ENCODE measurements around the gene DDX59.

DDX59 gene

DNA sequence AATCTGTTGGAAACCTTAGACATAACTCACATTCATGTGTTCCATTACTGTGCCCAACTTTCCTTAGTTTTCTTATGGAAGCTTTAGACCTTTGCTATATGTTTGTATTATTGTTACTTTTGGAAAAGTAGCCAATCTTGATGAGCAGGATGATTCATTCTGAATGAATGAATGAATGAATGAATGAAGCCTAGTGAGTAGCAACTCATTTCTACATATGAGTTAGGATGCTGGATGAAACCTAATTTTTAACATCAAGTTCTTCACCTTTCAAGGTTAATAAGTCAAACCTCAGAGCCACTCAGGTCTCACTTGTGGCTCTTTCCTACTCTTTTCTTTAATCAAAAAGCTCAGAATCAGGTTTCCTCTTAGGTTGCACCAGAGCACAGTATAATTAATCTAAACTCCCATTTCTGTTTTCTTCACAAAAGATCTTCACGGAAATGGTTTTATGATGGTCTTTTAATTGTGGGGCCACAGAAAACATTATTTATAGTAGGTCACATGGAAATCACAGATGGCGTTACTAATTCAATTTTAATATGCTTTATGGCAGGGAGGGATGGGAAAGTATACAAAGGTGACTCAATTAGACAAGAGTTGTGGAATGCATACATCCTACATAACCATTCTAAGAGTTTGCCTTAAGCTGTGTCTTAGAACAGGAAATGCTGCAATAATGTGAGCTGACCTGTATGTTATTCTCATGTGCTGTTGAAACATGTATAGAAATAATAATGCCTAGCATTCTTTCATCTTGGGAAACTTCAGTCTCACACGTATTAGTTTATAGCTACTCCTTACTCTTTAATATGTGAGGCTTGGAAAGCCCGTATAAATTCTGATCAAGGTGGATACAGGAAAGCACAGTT lies 4.5 kb upstream of the DDX59 start:
- Histone ChIP-seq H3K27me3 (ENCODE audit: control insufficient read depth in 5 of 5, insufficient read depth in 4 of 5, low read length in 5 of 5) (no peaks in the 10 kb centered on the region), H3K4me1 (ENCODE audit: control insufficient read depth in 5 of 5, insufficient read depth in 5 of 5, low read length in 5 of 5) (peaks cover 0 to 8% (median 7%) of the 10 kb centered on the region in 5 donors), H3K4me3 (ENCODE audit: low read depth in 1 of 5, low read length in 5 of 5) (no peak overlapping the region), H3K9ac (ENCODE audit: low read length in 5 of 5) (no peak overlapping the region), H3K27ac (ENCODE audit: low read depth, low read length) (no peak overlapping the region), H3K36me3 (ENCODE audit: control insufficient read depth in 5 of 5, insufficient read depth in 5 of 5, low read length in 5 of 5) (no peaks in the 10 kb centered on the region), H3K9me3 (ENCODE audit: control insufficient read depth in 5 of 5, low read length in 5 of 5) (no peaks in the 10 kb centered on the region)

DNA sequence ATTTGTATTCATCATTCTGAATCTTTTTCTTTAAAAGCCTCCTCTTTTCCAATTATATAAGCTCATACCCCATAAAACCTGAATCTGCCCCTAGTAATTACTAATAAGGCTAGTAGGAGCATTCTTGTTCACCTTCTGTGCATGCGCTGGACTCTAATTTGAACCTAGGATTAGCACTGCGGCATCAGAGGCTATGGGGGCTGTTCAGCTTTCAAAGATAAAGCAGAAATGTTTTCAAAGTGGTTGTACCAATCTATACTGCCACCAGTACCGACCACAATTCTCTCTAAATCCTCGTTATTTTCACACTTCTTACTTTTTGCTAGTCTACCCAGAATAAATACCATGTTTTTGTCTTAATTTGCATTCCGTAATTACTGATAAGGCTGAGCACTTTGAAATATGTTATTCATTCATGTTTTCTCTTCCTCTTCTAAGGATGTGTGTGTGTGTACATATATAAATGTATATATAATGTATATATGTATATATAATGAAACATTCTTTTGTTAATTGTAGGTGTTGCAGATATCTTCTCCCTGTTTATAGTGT lies 1.6 kb upstream of the DDX59 start:
- Histone ChIP-seq H3K9ac (ENCODE audit: low read length in 5 of 5) (peak overlapping the region in 1 of 5 donors; percentile 20), H3K4me3 (ENCODE audit: low read depth in 1 of 5, low read length in 5 of 5) (no peak overlapping the region), H3K36me3 (ENCODE audit: control insufficient read depth in 5 of 5, insufficient read depth in 5 of 5, low read length in 5 of 5) (no peaks in the 10 kb centered on the region), H3K4me1 (ENCODE audit: control insufficient read depth in 5 of 5, insufficient read depth in 5 of 5, low read length in 5 of 5) (peaks cover 0 to 19% (median 17%) of the 10 kb centered on the region in 5 donors), H3K9me3 (ENCODE audit: control insufficient read depth in 5 of 5, low read length in 5 of 5) (no peaks in the 10 kb centered on the region), H3K27ac (ENCODE audit: low read depth, low read length) (no peak overlapping the region), H3K27me3 (ENCODE audit: control insufficient read depth in 5 of 5, insufficient read depth in 4 of 5, low read length in 5 of 5) (no peaks in the 10 kb centered on the region)

DNA sequence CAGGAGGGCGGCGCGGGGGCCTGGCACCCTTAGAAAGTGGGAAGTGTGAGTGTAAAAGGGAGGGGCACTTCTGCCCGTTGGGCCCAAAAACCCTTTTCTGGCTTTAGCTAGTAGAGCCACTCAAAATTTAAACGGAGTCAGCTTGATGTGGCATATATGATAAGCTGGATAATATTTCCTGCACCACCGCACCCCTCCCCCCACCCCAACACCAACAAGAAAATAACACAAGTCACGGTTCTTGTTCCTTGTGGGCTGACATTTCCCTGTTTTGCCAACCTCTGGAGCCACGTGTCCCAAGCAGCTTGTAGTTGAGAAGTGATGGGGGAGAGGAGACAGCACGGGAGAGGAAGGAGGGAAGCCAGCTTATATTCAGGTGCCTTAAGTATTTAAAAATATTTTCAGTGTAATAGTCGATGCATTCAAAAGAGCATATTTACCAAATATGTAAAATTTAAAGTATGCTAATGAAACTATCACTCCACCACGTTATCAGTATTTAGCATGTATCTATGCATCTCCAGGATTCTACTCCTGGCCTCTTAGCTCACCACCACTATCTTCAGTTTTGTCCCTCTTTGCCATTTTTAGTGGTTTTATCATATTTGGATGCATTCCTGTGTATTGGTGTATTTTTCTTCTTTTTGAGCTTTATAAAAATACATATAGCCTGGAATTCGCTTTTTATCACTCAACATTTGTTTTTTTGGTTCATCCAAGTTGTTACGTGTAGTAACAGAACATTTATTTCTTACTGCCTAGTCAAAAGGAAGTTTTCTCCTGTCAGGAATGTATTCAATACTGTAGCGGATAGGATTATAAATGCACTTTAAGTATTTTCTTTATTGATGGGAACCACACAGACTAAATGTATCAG lies 773 bp upstream of the DDX59 start:
- peak overlapping the region; percentile 63 to 84 (median 77) for H3K4me3 ChIP-seq (ENCODE audit: low read depth in 1 of 5, low read length in 5 of 5)
- H3K9me3 ChIP-seq (ENCODE audit: control insufficient read depth in 5 of 5, low read length in 5 of 5), result no peaks in the 10 kb centered on the region
- peaks cover 0 to 27% (median 25%) of the 10 kb centered on the region in 5 donors for H3K4me1 ChIP-seq (ENCODE audit: control insufficient read depth in 5 of 5, insufficient read depth in 5 of 5, low read length in 5 of 5)
- H3K27me3 ChIP-seq (ENCODE audit: control insufficient read depth in 5 of 5, insufficient read depth in 4 of 5, low read length in 5 of 5), result no peaks in the 10 kb centered on the region
- no peaks in the 10 kb centered on the region for H3K36me3 ChIP-seq (ENCODE audit: control insufficient read depth in 5 of 5, insufficient read depth in 5 of 5, low read length in 5 of 5)
- peak overlapping the region; percentile 95 for H3K27ac ChIP-seq (ENCODE audit: low read depth, low read length)
- H3K9ac ChIP-seq (ENCODE audit: low read length in 5 of 5), result peak overlapping the region; percentile 66 to 86 (median 83)

DNA sequence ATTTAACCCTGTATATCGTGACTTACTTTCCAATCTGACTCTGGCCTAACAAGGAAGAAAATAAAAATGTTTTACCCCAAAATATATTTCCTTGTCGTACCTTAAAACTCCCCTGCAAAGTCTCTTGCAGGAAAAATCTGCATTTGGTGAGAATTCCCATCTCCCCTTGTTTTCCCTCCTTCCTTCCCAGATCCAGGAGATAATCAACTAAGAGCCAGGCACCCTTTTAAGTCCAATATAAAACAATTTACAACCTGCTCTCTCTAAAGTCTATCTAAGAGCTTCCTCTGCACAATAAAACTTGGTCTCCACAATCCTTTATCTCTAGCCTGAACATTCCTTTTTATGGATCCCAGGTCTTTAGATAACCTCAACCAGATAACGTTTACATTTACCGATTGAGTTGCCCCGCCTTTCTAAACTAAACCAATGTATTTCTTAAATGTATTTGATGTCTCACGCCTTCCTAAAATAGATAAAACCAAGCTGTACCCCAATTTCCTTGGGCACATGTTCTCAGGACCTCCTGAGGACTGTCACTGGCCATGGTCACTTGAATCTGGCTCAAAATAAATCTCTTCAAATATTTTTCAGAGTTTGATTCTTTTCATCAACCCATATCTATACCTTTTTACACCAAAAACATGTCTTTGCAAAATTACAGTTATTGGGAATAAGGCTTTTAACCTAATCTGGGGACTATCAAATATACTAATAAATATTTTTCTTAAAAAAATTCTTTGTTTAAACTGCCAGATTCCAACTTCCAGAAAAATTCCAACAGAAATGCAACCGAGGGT lies 993 bp downstream of the DDX59 start:
- Histone ChIP-seq H3K27me3 (ENCODE audit: control insufficient read depth in 5 of 5, insufficient read depth in 4 of 5, low read length in 5 of 5) (no peaks in the 10 kb centered on the region), H3K4me1 (ENCODE audit: control insufficient read depth in 5 of 5, insufficient read depth in 5 of 5, low read length in 5 of 5) (peaks cover 0 to 29% (median 27%) of the 10 kb centered on the region in 5 donors), H3K4me3 (ENCODE audit: low read depth in 1 of 5, low read length in 5 of 5) (peak overlapping the region in 4 of 5 donors; percentile 60 to 84 (median 76)), H3K36me3 (ENCODE audit: control insufficient read depth in 5 of 5, insufficient read depth in 5 of 5, low read length in 5 of 5) (peaks cover 2 to 14% (median 8%) of the 10 kb centered on the region in 5 donors), H3K9ac (ENCODE audit: low read length in 5 of 5) (peak overlapping the region in 4 of 5 donors; percentile 46 to 100 (median 85)), H3K9me3 (ENCODE audit: control insufficient read depth in 5 of 5, low read length in 5 of 5) (no peaks in the 10 kb centered on the region), H3K27ac (ENCODE audit: low read depth, low read length) (peak overlapping the region; percentile 95)

DNA sequence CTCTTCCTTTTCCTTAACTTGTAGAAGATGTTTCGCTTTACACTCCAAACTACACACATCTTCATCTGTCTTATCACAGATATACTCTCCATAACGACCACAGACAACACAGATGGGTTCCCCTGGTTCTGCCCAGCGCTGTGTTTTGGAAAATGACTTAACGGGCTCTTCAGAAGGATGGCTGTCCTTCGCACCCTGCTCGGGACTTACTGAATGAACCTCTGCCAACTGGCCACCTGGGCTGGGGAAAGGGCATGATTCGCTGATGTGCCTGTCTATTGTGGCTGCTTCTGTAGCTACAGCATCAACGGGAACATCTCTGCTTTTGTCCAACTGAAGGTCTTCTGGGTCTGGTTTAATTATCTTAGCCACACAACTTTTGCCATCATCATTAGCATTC lies 3.4 kb downstream of the DDX59 start:
- H3K36me3 ChIP-seq (ENCODE audit: control insufficient read depth in 5 of 5, insufficient read depth in 5 of 5, low read length in 5 of 5), result peaks cover 7 to 35% (median 11%) of the 10 kb centered on the region in 5 donors
- H3K9ac ChIP-seq (ENCODE audit: low read length in 5 of 5), result peak overlapping the region in 2 of 5 donors; percentile 11 to 57
- H3K4me1 ChIP-seq (ENCODE audit: control insufficient read depth in 5 of 5, insufficient read depth in 5 of 5, low read length in 5 of 5), result peaks cover 0 to 29% (median 27%) of the 10 kb centered on the region in 5 donors
- H3K27me3 ChIP-seq (ENCODE audit: control insufficient read depth in 5 of 5, insufficient read depth in 4 of 5, low read length in 5 of 5), result no peaks in the 10 kb centered on the region
- H3K27ac ChIP-seq (ENCODE audit: low read depth, low read length), result peak overlapping the region; percentile 2
- H3K4me3 ChIP-seq (ENCODE audit: low read depth in 1 of 5, low read length in 5 of 5), result no peak overlapping the region
- no peaks in the 10 kb centered on the region for H3K9me3 ChIP-seq (ENCODE audit: control insufficient read depth in 5 of 5, low read length in 5 of 5)

DNA sequence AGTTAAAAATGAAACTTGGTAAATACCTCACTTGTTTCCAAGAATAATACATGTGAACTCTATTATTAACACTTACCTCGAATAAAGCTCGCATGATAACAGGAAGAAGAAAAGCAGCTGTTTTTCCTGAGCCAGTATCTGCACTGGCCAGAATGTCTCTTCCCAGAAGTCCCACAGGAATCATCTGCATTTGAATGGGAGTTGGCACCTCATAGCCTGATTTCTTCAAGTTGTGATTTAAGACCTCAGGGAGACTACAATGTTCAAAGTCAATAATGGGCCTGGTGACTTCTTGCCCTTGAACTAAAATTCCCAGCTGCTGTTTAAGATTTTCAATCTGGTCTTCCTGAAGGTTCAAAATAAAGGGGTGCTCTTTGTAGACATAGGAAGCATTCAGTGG lies 3.8 kb downstream of the DDX59 start:
- Histone ChIP-seq H3K9ac (ENCODE audit: low read length in 5 of 5) (peak overlapping the region in 2 of 5 donors; percentile 11 to 57), H3K4me3 (ENCODE audit: low read depth in 1 of 5, low read length in 5 of 5) (no peak overlapping the region), H3K36me3 (ENCODE audit: control insufficient read depth in 5 of 5, insufficient read depth in 5 of 5, low read length in 5 of 5) (peaks cover 7 to 37% (median 11%) of the 10 kb centered on the region in 5 donors), H3K27me3 (ENCODE audit: control insufficient read depth in 5 of 5, insufficient read depth in 4 of 5, low read length in 5 of 5) (no peaks in the 10 kb centered on the region), H3K4me1 (ENCODE audit: control insufficient read depth in 5 of 5, insufficient read depth in 5 of 5, low read length in 5 of 5) (peaks cover 0 to 28% (median 26%) of the 10 kb centered on the region in 5 donors), H3K27ac (ENCODE audit: low read depth, low read length) (peak overlapping the region; percentile 2), H3K9me3 (ENCODE audit: control insufficient read depth in 5 of 5, low read length in 5 of 5) (no peaks in the 10 kb centered on the region)

DNA sequence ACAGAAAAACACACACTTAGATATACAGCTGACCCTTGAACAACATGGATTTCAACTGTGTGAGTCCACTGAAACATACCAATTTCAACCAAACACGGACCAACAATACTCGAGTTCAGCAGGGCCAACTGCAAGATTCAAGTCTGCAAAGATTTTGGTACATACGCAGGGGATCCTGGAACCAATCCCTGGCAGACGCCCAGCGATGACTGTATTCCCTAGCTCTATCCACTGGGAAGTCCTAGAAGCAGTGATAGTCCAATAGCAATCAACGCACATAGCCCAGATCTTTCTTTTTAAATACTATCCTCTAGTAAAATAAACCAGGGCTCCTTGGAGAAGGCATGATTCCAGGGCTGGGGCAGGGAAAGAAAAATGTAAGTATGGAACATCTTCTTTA lies 9.0 kb downstream of the DDX59 start:
- peaks cover 0 to 10% (median 4%) of the 10 kb centered on the region in 5 donors for H3K4me1 ChIP-seq (ENCODE audit: control insufficient read depth in 5 of 5, insufficient read depth in 5 of 5, low read length in 5 of 5)
- peaks cover 19 to 80% (median 34%) of the 10 kb centered on the region in 5 donors for H3K36me3 ChIP-seq (ENCODE audit: control insufficient read depth in 5 of 5, insufficient read depth in 5 of 5, low read length in 5 of 5)
- H3K9ac ChIP-seq (ENCODE audit: low read length in 5 of 5), result no peak overlapping the region
- H3K27me3 ChIP-seq (ENCODE audit: control insufficient read depth in 5 of 5, insufficient read depth in 4 of 5, low read length in 5 of 5), result no peaks in the 10 kb centered on the region
- H3K27ac ChIP-seq (ENCODE audit: low read depth, low read length), result no peak overlapping the region
- no peak overlapping the region for H3K4me3 ChIP-seq (ENCODE audit: low read depth in 1 of 5, low read length in 5 of 5)
- no peaks in the 10 kb centered on the region for H3K9me3 ChIP-seq (ENCODE audit: control insufficient read depth in 5 of 5, low read length in 5 of 5)

DNA sequence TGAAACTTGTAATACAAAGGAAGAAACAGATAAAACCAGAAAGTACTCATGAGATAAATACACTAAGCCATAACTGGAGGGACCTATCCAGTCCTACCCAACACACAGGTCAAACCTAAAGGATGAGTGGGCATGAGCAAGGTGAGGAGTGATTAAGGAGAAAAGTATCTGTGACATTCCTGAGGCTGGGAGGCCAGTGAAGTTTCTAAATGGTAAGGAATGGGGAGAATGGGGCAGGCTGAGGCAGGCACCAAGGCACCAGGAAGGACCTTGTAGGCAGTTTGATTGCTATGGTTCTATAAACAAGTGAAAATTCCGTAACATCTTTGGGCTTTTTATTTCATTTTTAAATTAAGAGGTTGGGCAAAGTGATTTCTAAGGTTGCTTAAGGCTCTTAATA lies 10.4 kb downstream of the DDX59 start:
- H3K27ac ChIP-seq (ENCODE audit: low read depth, low read length), result no peak overlapping the region
- H3K27me3 ChIP-seq (ENCODE audit: control insufficient read depth in 5 of 5, insufficient read depth in 4 of 5, low read length in 5 of 5), result no peaks in the 10 kb centered on the region
- H3K9me3 ChIP-seq (ENCODE audit: control insufficient read depth in 5 of 5, low read length in 5 of 5), result no peaks in the 10 kb centered on the region
- no peak overlapping the region for H3K4me3 ChIP-seq (ENCODE audit: low read depth in 1 of 5, low read length in 5 of 5)
- peaks cover 19 to 77% (median 33%) of the 10 kb centered on the region in 5 donors for H3K36me3 ChIP-seq (ENCODE audit: control insufficient read depth in 5 of 5, insufficient read depth in 5 of 5, low read length in 5 of 5)
- peaks cover 0 to 7% (median 0%) of the 10 kb centered on the region in 5 donors for H3K4me1 ChIP-seq (ENCODE audit: control insufficient read depth in 5 of 5, insufficient read depth in 5 of 5, low read length in 5 of 5)
- H3K9ac ChIP-seq (ENCODE audit: low read length in 5 of 5), result no peak overlapping the region
